HG02759 (cell line): ENCODE results near the gene INKA2.
A peak's percentile ranks its signal among the peaks of the same experiment; 100 is the strongest.
"Not testable (repeated sequence)": the region's sequence is repeated elsewhere in the genome, so short reads cannot be mapped to it uniquely, and the experiment has no call there.

ENCODE experiments used
- ATAC-seq: cut with Tn5 transposase; IDR thresholded peaks from one replicate; pipeline ENCODE4 v1.9.1; 2021; ENCODE audit warnings: mild to moderate bottlenecking, moderate library complexity; ENCODE audit not compliant: unreplicated experiment

The INKA2 gene

GRCh38 chr1:111751906-111752575 lies 12.8 kb upstream of the INKA2 start:
- no peak for ATAC-seq

- ATAC-seq, result no peak
Measured at GRCh38 chr1:111750856-111751255, 11.7 kb upstream of the INKA2 start.

- ATAC-seq, result no peak
Measured at GRCh38 chr1:111749628-111750027, 10.4 kb upstream of the INKA2 start.

- no peak for ATAC-seq
Measured at GRCh38 chr1:111747947-111748346, 8.8 kb upstream of the INKA2 start.

- peak; percentile 76 for ATAC-seq
Measured at GRCh38 chr1:111747282-111747734, 8.1 kb upstream of the INKA2 start.

GRCh38 chr1:111746614-111746999 lies 7.4 kb upstream of the INKA2 start:
- no peak for ATAC-seq

- no peak for ATAC-seq
Measured at GRCh38 chr1:111745675-111746613, 6.7 kb upstream of the INKA2 start.

- no peak for ATAC-seq
Measured at GRCh38 chr1:111743679-111744101, 4.5 kb upstream of the INKA2 start.

- no peak for ATAC-seq
Measured at GRCh38 chr1:111742938-111743549, 3.8 kb upstream of the INKA2 start.

- ATAC-seq, result not testable (repeated sequence)
Measured at GRCh38 chr1:111742292-111742691, 3.1 kb upstream of the INKA2 start.

- ATAC-seq, result no peak
Measured at GRCh38 chr1:111739925-111740765, 950 bp upstream of the INKA2 start.

GRCh38 chr1:111738436-111739193 lies 580 bp downstream of the INKA2 start:
- peak; percentile 52 for ATAC-seq

GRCh38 chr1:111738133-111738435 lies 1.1 kb downstream of the INKA2 start:
- no peak for ATAC-seq

- no peak for ATAC-seq
Measured at GRCh38 chr1:111737216-111738132, 1.7 kb downstream of the INKA2 start.

GRCh38 chr1:111736548-111737215 lies 2.5 kb downstream of the INKA2 start:
- no peak for ATAC-seq

- ATAC-seq, result no peak
Measured at GRCh38 chr1:111735858-111736544, 3.2 kb downstream of the INKA2 start.

GRCh38 chr1:111735321-111735720 lies 3.9 kb downstream of the INKA2 start:
- ATAC-seq, result no peak

GRCh38 chr1:111734856-111735255 lies 4.3 kb downstream of the INKA2 start:
- ATAC-seq, result no peak
